ENCODE results near the gene SMG7.

The SMG7 gene

DNA sequence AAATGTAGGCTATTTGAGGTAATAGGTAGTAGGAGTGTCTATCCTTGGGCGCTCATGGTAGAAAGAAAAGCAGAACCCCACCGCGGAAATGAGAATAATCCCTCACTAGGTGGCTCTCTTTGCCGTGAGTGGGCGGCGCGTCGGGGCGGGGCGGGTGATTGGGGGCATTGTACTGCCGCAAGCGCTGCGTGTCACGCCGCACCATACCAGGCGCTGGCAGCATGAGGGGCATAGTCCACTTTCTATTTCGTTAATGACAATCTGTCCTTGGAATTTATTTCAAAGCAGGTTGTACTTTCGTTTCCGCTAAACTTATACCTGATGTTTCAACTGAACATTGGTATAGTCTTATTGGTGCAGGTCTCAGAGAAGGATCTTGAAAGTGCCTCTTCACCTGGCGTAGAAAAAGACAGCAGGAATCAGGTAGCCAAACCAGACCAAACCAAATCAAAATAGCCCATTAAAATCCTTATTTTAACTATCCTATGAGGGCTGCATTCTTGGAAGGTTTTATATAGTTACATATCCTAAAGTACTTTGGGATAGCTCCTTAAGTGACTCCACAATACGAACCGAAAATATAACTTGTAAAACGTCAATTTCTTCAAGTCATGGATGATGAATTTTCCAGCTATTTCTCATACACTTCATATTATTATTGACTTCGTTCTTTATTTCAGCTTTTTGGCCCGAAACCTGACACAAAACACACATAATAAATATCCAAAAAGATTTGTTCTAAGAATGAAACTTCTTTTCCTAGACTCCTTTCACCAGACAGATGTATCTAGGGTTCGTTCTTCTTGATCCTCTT, 1.9 kb upstream of the SMG7 start:
- DNase-seq (ENCODE audit: low read depth in 2 of 2), result peak; percentile 86 to 91

DNA sequence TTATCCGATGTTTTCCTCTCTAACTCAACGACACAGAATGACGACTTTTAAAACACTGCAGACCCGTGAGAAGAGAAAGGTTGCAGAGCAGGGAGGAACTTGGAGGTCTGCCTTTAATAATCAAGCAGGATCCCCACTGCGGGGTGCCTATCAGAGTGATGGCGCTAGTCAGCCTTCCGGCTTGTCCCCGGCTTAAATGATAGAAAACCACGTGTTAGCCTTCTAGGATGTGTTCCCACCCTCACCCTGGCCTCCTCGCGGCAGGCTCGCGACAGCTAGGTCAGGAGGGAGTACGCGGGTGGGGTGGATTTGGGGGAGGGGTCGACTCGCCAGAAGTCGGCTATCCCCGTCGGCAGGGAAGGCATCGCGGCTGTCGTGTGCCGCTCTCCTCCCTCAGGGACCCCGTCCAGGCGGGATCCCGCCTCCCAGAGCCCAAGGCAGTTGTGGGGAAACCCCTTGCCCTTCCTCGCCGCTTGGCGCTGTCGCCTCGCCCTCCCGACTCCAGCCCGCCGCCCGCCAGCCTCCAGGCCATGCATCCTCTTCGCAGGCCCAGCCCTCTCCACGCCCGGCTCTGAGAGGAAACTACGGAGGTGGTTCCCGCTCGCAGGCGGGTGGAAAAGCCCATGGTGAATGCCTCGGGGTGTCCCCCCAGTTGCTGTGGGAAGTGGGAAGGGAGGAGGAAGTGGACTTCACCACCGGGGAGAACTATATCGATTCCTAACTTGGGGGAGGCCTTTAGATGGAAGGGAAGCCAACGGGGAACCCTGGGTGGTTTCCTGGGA, 1.1 kb upstream of the SMG7 start:
- peak; percentile 47 to 54 for DNase-seq (ENCODE audit: low read depth in 2 of 2)

DNA sequence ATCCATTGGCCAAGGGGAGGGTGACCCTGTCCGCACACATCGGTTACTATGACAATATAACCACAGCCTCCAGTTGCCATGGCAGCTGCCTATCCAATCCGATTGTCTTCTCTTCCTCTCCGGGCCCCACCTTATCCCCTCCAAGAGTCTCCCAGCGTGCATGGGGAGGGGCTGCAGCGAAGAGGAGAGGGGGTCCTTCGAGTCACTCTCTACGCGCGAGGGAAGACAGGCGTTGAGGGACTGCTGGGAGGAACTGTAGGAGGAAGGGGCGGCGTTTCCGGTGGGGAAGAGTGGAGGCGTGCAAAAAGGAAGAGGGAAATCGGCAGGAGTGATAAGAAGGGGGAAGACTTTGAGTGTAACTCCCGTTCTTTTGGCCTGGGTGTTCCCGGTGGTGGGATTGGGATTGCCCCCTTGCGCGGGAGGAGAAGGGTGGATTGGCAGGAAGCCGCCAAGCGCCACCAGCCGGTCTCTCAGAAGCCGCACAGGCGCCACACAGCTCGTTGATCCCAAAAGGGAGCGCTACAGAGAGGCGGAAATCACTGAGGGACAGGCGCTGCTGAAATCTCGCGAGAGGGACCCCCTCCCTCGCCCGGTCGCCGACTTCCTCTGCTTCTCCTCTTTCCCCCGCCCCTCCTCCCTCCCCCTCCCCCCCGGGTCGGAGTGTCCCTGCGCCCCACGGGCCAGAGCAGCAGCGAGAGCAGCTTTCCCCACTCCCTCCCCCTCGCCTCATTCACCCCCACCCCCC, 384 bp upstream of the SMG7 start:
- peak; percentile 96 to 98 for DNase-seq (ENCODE audit: low read depth in 2 of 2)

DNA sequence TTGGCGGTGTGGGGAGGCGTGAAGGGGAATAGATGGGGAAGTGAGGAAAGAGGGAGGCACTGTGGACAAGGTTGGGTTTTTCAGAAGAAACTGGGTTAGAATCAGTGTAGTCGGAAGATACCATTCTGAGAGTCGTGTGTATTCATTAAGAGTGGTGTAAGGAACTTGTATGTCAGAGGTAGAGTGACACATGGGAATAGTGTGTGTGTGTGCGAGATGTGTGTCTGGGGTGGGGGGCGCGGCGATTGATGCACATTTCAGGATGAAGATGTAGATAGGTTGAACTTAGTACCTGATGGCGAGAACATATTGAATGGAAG, 878 bp downstream of the SMG7 start:
- no peak for DNase-seq (ENCODE audit: low read depth in 2 of 2)

DNA sequence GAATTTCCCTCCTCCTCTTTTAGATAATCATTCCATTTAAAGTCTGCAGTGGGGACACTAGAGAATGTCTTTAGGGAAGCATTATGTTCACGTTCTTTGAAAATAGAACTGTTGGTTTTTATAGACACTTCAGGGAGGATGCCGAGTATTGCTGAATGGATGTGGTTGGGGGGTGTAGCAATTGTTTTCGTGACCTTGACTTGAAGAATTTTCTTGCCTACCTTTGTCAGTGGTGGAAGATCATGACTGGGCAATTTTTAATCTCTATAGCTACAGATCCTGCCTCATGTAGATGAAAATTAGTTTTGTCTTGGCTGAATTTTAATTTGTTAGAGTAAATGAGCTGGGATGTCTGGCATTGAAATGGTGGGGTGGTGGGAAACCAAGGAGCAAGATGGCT, 3.8 kb downstream of the SMG7 start:
- no peak for DNase-seq (ENCODE audit: low read depth in 2 of 2)

DNA sequence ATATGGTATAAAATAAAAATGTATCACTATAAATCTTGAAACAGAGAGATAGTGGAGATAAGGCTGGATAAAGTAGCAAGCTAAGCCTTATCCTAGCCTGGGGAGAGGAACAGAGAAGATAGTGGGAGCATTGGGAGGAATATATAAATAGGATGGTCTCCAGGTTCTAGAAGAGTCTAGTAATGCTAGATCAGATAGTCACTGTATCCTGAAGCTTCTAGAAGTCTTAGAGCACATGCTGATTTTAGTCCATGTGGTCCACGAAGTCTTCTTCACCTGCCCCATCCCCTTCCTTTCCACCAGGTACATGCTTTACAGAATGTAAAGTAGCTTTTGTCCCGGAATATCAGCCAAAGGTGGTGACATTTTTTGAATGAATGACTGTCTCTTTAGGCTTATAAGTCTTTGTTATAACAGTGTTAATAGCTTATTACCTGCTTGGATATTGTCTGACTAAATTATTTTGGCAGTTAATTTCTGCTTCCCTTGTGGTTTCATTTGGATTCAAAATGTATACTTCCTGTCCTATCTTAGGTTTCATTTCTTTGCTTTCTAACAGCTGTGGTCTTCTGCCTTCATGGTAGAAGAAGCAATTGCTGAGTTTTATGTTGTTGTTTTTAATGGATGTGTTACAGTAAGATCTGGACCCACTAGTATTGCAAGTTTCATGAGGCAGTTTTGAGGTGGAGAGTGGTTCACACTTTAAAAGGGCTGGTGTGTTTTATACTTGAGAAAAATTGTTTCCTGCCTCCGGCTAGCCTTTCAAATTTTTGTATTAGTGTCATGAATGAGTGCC, 5.9 kb downstream of the SMG7 start:
- no peak for DNase-seq (ENCODE audit: low read depth in 2 of 2)

DNA sequence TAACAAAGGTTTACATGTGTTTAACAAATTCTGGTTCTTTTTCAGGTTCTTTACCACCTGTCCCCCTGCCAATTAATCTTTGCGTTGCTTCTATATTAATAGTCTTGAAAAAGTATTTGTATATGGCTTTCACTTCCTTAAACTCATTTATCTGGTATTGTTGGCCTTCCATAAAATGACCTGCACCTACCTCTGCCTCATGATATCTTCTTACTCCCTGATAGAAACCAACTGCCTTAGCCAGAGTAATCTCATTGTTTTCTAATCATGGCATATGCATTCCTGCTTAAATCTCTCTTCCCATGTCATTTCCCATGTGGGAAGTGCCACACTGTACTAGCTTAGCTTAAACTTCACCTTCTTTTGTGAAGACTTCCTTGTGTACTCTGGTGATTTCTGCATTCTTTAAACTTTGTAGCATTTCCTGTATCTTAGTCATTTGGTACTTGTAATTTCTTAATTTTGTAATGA, 8.7 kb downstream of the SMG7 start:
- no peak for DNase-seq (ENCODE audit: low read depth in 2 of 2)

DNA sequence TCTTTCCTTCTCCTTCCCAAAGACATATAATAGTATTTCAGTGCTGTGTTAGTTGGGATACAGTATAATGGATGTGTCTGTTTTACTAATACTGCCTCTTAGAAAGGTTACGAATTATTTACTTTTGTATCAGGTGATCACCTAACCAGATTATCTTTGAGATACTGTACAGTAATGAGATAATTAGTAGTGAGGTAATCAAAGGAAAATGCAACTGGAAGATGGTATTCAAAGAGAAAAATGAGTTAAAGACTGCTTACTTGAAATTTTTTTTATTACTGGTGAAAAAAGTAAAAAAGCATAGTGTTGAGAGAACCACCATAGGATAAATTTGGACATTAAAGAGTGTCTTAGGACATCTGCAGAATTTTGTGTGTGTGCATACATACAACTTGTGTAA, 10.9 kb downstream of the SMG7 start:
- DNase-seq (ENCODE audit: low read depth in 2 of 2), result no peak

DNA sequence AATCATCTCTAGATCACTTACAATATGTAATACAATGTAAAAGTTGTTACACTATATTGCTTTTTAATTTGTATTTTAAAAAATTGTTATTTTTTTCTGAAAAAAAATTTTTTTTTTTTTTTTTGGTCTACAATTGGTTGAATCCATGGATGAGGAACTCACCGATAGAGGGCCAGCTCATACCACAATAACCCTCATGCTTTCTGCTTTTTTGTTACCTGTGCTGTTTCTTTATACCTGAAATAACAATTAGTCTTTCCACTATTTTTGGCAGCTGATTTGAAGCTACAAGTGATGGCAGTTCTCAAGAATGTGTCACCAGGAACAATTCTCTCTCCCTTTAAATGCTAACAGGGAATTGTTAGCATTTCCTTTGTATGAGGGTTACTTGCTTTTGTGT, 12.0 kb downstream of the SMG7 start:
- DNase-seq (ENCODE audit: low read depth in 2 of 2), result no peak

DNA sequence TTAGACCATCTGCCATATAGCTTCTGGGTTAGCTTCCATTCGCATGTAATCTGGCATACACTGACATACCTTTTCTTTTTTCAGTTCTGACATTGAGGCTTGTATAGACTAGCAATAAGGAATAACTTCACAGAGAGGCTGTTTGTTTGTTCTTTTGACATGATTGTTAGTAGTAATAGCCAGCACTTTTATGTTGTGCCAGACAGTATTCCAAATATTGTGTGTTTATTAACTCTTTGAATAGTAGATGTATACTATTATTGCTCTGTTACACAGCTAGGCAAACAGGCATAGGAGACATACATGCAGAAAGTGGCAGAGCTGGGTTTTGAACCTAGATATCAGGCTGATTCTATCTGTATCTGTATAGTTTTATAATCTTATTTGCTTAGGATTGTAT, 12.6 kb downstream of the SMG7 start:
- no peak for DNase-seq (ENCODE audit: low read depth in 2 of 2)

DNA sequence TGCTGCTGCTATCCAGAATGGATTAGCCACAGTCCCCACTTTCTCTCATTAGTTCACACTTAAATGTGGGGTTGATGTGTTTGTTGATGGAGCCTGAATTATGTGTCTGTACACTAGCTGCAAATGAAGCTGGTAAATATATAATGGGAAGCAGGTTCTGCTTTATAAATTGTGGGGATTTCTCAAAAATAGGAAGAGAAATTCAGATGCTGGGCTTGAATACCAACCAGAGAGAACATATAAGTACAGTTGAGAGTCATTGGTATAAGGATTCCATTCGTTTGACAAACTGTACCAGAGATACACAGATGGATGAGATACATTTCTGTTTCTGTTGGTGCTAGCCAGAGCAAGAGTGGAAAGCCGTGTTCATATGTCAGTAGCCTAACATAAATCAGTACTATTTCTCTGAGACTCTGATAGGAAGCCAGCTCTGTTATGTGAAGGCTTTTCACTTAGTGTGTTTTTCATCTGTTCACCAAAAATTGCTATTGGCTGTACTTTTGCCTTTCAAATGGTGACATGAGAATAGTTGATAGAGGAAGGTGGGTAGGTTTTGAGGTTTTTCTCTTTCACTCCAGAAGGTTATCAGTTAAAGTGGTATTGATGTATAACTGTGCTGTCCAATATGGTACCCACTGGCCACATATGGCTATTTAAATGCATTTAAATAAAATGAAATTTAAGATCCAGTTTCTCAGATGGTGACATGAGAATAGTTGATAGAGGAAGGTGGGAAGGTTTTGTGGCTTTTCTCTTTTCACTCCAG, 15.6 kb downstream of the SMG7 start:
- no peak for DNase-seq (ENCODE audit: low read depth in 2 of 2)

DNA sequence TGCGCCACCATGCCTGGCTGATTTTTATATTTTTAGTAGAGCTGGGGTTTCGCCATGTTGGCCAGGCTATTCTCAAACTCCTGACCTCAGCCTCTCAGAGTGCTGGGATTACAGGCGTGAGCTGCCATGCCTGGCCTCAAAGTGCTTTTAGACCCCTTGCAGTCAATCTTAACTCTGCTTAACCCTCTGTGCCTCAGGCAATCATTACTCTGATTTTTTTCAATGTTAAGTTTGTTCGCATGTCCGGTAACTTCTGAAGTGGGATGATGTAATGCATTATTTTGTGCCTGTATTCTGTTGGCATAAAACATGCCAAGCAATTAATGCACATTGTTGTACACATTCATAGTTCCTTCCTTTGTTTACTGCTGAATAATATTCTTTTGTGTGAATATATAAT, 18.6 kb downstream of the SMG7 start:
- DNase-seq (ENCODE audit: low read depth in 2 of 2), result no peak

DNA sequence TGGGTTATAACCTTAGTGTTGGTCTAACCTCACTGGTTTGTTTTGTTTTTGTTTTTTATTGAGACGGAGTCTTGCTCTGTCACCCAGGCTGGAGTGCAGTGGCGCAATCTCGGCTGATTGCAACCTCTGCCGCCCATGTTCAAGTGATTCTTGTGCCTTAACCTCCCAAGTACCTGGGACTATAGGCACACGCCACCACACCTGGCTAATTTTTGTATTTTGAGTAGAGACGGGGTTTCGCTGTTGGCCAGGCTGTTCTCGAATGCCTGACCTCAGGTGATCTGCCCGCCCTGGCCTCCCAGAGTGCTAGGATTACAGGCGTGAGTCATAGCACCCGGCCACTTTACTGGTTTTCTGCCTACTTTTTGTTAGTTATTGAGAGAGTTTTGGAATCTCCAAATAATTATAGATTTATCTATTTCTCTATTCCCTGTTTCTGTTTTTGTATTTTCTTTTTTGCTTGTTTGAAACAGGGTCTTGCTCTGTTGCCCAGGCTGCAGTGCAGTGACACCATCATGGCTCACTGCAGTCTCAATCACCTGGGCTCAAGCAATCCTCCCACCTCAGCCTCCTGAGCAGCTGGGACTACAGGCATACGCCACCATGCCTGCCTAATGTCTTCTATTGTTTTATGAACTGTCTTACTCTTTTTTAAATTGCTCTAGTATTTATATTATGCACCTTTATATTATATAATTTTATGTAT, 21.4 kb downstream of the SMG7 start:
- no peak for DNase-seq (ENCODE audit: low read depth in 2 of 2)

DNA sequence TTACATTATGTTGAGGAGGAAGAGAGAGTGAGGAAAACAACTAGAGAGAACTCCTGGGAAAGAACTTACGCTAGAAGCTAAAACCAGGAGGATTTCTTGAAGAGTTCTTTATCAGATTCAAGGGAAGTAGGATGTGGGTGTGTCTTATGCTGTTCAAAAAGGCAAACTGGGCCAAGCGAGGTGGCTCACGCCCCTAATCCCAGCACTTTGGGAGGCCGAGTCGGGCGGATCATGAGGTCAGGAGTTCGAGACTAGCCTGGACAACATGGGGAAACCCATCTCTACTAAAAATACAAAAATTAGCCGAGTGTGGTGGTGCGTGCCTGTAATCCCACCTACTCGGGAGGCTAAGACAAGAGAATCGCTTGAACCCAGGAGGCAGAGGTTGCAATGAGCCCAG, 23.1 kb downstream of the SMG7 start:
- DNase-seq (ENCODE audit: low read depth in 2 of 2), result no peak

DNA sequence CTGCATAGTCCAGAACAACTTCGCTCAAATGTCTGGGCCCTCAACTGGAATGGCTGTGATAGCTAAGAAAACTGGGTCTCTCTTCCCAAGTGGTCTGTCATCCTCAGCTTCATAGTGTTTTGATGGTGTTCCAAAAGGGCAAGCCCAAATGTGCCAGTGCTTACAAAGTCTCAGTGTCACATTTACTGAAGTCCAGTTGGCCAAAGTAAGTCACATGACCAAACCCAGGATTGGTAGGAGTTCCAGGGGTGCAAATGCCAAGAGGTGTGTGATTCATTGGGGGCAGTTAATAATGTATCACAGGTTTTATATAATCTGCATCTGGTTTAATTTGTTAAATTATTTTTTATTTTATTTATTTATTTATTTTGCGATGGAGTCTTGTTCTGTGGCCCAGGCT, 24.9 kb downstream of the SMG7 start:
- DNase-seq (ENCODE audit: low read depth in 2 of 2), result no peak

DNA sequence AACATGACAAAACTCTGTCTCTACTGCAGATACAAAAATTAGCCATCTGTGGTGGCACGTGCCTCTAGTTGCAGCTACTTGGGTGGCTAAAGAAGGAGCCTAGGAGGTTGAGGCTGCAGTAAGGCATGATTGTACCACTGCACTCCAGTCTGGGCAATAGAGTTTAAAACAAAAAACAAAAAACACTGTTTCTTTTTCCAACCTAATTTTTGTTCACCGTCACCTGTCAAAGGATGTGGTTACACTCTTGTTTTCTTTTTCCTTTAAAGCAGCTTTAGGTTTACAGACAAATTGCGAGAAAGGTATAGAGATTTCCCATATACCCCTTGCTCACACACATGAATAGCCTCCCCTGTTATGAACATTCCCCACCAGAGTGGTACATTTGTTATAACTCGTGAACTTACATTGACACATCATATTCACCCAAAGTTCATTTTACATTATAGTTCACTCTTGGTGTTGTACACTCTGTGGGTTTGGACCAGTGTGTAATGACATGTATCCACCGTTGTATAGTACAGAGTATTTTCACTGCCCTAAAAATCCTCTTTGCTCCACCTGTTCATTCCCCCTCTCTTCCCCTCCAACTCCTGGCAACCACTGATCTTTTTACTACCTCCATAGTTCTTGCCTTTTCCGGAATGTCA, 26.2 kb downstream of the SMG7 start:
- no peak for DNase-seq (ENCODE audit: low read depth in 2 of 2)

DNA sequence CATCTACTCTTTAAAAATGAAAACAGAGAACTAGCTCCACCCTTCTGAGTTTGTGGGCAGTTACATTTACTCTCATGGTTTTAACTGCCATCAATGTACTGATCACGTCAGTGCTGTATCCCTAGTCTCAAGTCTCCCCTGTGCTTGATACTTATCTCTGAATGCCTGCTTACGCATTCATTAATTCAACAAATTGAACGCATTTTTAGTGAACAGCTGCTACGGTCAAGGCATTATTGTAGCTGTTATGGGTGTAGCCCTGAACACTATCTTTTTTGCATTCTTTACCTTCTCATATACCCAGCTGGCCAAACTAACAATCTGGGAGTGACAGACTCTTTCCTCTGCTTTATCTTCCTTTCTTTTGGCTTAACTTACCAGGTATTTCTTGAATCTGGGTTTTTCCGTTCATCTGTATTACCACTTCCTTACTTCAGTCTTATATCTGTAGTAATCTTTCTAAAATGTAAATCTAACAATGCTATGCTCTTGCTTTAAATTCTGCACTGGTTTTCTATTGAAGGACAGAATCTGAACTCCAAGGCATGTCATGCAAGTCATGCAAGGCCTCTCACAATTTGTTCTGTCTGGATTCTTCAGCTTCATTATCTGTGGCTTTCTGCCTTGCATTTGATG, 33.3 kb downstream of the SMG7 start:
- no peak for DNase-seq (ENCODE audit: low read depth in 2 of 2)

DNA sequence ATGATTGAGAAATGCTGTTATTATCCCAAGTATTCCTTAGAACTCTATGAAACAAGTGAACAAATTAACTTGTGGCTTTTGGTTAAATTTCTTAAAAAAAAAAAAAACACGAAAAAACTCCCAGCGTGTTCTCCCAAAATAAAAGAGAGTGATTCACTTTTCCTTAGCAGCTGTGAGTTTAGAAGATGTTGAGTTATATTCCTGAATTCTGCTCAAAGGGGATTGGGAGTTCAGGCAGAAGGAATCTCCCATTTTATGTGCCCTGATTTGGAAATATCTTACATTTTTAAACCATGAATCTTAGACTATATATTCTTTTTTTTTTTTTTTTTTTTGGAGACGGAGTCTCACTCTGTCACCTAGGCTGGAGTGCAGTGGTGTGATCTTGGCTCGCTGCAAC, 34.3 kb downstream of the SMG7 start:
- no peak for DNase-seq (ENCODE audit: low read depth in 2 of 2)

DNA sequence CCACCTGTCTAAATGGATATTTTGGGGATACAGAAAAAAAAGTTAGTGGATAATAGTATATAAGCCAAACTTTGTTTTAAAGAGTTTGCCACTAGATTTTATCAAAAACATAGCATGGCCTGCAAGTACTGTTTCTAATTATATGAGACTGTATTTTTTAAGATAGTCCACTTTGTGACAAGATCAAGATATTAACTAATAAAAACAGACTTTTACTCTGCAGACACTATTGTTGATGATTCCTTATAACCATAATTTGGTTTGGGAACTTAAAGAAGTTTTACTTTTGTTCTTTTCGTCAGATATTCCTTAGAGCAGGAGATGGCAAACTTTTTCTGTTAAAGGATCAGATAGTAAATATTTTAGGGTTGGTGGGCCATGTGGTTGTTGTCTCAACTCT, 36.4 kb downstream of the SMG7 start:
- no peak for DNase-seq (ENCODE audit: low read depth in 2 of 2)

All from activated CD8-positive, alpha-beta memory T cell treated with anti-CD3 and anti-CD28 coated beads for 4 hours (primary cell).